ENCODE measurements around the gene COL4A2.

- TF ChIP-seq CTCF (IDR thresholded peaks at IDR 0.05; ENCODE audit: insufficient read depth, low read depth, low read length) (no peak), EZH2 (IDR thresholded peaks at IDR 0.05; ENCODE audit: insufficient read depth, low read length) (no peak)
Measured at GRCh38 chr13:110450941-110451730, 144.1 kb downstream of the COL4A2 start.

All from astrocyte (in vitro differentiated cells and primary cell).